GM12878 (cell line): ENCODE data around the gene SKIC8. TPM values are rescaled to one million over a fixed set of nuclear protein-coding genes. Genes with fewer than 3 reads are reported as not detected.

Source experiments
- ATAC-seq: fragments of 200-7000 bp; cut with Tn5 transposase; 3 replicates; pipeline ENCODE4 v1.9.1; 2020; ENCODE audit warnings: mild to moderate bottlenecking, moderate library complexity
- BruUV-seq: library from RNA; stranded (reverse); fragments of 400-500 nt; replicated peaks from 2 replicates; lab custom pipeline; 2021; lab: Mats Ljungman, UMichigan
- CTCF ChIA-PET: fragments of 300-600 bp; sonication (Branson Sonifier 250); formaldehyde crosslinking; extraction: SDS; loops from one replicate; lab custom pipeline; 2021; ENCODE audit warnings: inconsistent platforms; lab: Yijun Ruan, JAX
- POLR2A ChIA-PET: fragments of 350-600 bp; formaldehyde crosslinking; extraction: SDS; loops from one replicate; lab custom pipeline; 2021; ENCODE audit warnings: inconsistent platforms; lab: Charles Lee
- RAD21 ChIA-PET: fragments of 300-600 bp; sonication (Branson Sonifier 250); formaldehyde crosslinking; loops from one replicate; lab custom pipeline; 2023; ENCODE audit warnings: antibody characterized with exemption; ENCODE audit not compliant: unreplicated experiment; lab: Charles Lee
- SMC1A ChIA-PET: fragments of 300-600 bp; sonication (Branson Sonifier 250); formaldehyde crosslinking; loops from one replicate; lab custom pipeline; 2023; ENCODE audit not compliant: unreplicated experiment, uncharacterized antibody; lab: Charles Lee
- DNase-seq: peaks from one replicate; pipeline ENCODE4 v3.0.0-alpha.2; 2011; ENCODE audit warnings: low read depth, low spot score
- FAIRE-seq: peaks from 3 replicates; lab custom pipeline; 2011; peaks lifted over from hg19 to GRCh38; lab: Jason Lieb, UNC
- H2AFZ ChIP-seq: 2 replicates; pipeline ENCODE4 v1.6.0; 2011; ENCODE audit warnings: low read depth, low read length, control low read depth; ENCODE audit not compliant: control insufficient read depth
- H3K27ac ChIP-seq: 2 replicates; pipeline ENCODE4 v1.5.1; 2011; ENCODE audit warnings: control low read depth; ENCODE audit not compliant: control insufficient read depth, insufficient read depth
- H3K27me3 ChIP-seq, 2 experiments: replicated peaks in 1 of 2; 2 replicates each; pipeline versions ENCODE4 v1.6.0 to v1.6.1; 2011; ENCODE audit warnings: low read length in 1 of 2; ENCODE audit not compliant: control insufficient read depth in 2 of 2, insufficient read depth in 2 of 2
- H3K36me3 ChIP-seq, 2 experiments: 2 replicates each; pipeline ENCODE4 v1.5.1; 2011; ENCODE audit warnings: low read length in 1 of 2; ENCODE audit not compliant: control insufficient read depth in 2 of 2, insufficient read depth in 2 of 2
- H3K4me1 ChIP-seq: 2 replicates; pipeline ENCODE4 v1.6.1; 2011; ENCODE audit warnings: mild to moderate bottlenecking, low read length, moderate library complexity, mixed read lengths; ENCODE audit not compliant: control insufficient read depth, insufficient read depth
- H3K4me2 ChIP-seq: 2 replicates; pipeline ENCODE4 v1.6.0; 2011; ENCODE audit warnings: control low read depth; ENCODE audit not compliant: control insufficient read depth, insufficient read depth
- H3K4me3 ChIP-seq: fragments of 200-600 bp; sonication (generic); 2 replicates; pipeline ENCODE4 v1.5.1; 2016
- H3K79me2 ChIP-seq: 2 replicates; pipeline ENCODE4 v1.6.0; 2011; ENCODE audit warnings: low read length; ENCODE audit not compliant: control insufficient read depth, insufficient read depth
- H3K9ac ChIP-seq: 2 replicates; pipeline ENCODE4 v1.8.0; 2011; ENCODE audit warnings: low read length, control low read depth, mixed read lengths; ENCODE audit not compliant: control insufficient read depth, insufficient read depth
- H3K9me3 ChIP-seq: replicated peaks from 3 replicates; pipeline ENCODE4 v1.5.1; 2011; ENCODE audit warnings: mild to moderate bottlenecking, low read length; ENCODE audit not compliant: control insufficient read depth, insufficient read depth
- H4K20me1 ChIP-seq: 2 replicates; pipeline ENCODE4 v1.6.0; 2011; ENCODE audit not compliant: control insufficient read depth, insufficient read depth
- BHLHE40 ChIP-seq, 2 experiments: fragments of 450-650 bp in 1 of 2; IDR thresholded peaks; 2 replicates each; pipeline ENCODE4 v1.6.1; 2011 to 2017; ENCODE audit warnings: low read depth in 2 of 2, borderline replicate concordance in 1 of 2, improper control_type of control experiment in 1 of 2, low read length in 1 of 2, mild to moderate bottlenecking in 1 of 2
- FOXK2 ChIP-seq: fragments of 450-650 bp; IDR thresholded peaks from 2 replicates; pipeline ENCODE4 v1.6.1; 2017; ENCODE audit warnings: mild to moderate bottlenecking, moderate library complexity
- LARP7 ChIP-seq: fragments of 450-650 bp; IDR thresholded peaks from 2 replicates; pipeline ENCODE4 v1.6.1; 2017; ENCODE audit warnings: mild to moderate bottlenecking
- SRF ChIP-seq, 2 experiments: IDR thresholded peaks; 2 replicates each; pipeline ENCODE4 v1.6.1; 2011; ENCODE audit warnings: low read depth in 2 of 2, low read length in 2 of 2, mild to moderate bottlenecking in 1 of 2, moderate library complexity in 1 of 2
- WGBS: methylation state at CpG from one replicate; pipeline ENCODE4 v1.1.6; 2016; ENCODE audit warnings: low lambda C conversion rate; ENCODE audit not compliant: insufficient replicate concordance, insufficient coverage; ENCODE audit errors: missing lambda C conversion rate; 5-methylcytosine and 5-hydroxymethylcytosine counted together
- in situ Hi-C: fragments of 300-500 bp; cut with MboI; formaldehyde crosslinking; loops from 9 replicates; pipeline ENCODE4 v1.14.3; 2018; ENCODE audit warnings: mixed read lengths
- intact Hi-C: fragments of 100-400 bp; cut with micrococcal nuclease; formaldehyde crosslinking; loops from one replicate; pipeline ENCODE4 v1.14.2; 2022; ENCODE audit not compliant: unreplicated experiment
- polyA plus RNA-seq, 11 experiments: library from polyadenylated mRNA; depleted of rRNA in 4 of 11; unstranded in 6 of 11; stranded (reverse) in 5 of 11; fragments of >200 nt; fragmentation: Nextera tagmentation in 4 of 11; fragmentation: Illumina TruSeq in 1 of 11; extraction: Ambion mirVana in 4 of 11; extraction: Trizol in 1 of 11; gene quantifications; 1 replicate in 1 of 11; 2 replicates in 10 of 11; pipeline versions ENCODE4 v1.2.1 to v1.2.3, GENCODE V29; 2011 to 2016; ENCODE audit warnings: inconsistent platforms in 2 of 11, missing spikeins in 2 of 11, low read depth in 1 of 11
- total RNA-seq, 4 experiments: library from RNA; depleted of rRNA in 3 of 4; stranded (reverse); fragments of >200 nt in 3 of 4; fragmentation: Illumina TruSeq in 1 of 4; extraction: Trizol in 1 of 4; gene quantifications; 2 replicates each; pipeline versions ENCODE4 v1.2.1 to v1.2.3, GENCODE V29; 2013 to 2021
- TF ChIP-seq, protein P1 (sequence below): fragments of 450-650 bp; IDR thresholded peaks from 2 replicates; pipeline ENCODE4 v1.6.1; 2014; ENCODE audit warnings: mild to moderate bottlenecking
- TF ChIP-seq, protein P2 (sequence below): fragments of 450-650 bp; IDR thresholded peaks from 2 replicates; pipeline ENCODE4 v1.6.1; 2017; ENCODE audit warnings: mild to moderate bottlenecking, moderate library complexity
- TF ChIP-seq, protein P3 (sequence below): IDR thresholded peaks from 2 replicates; pipeline ENCODE4 v1.6.1; 2011; ENCODE audit warnings: borderline replicate concordance, low read depth, mild to moderate bottlenecking, moderate library complexity, low read length; ENCODE audit not compliant: insufficient read depth, poor library complexity, severe bottlenecking

The SKIC8 gene
- total and polyA plus RNA-seq, 10 of the 15 experiments (the other 5 are each of a cell fraction or from before 2014, with no cell fraction given) = 57.0 to 288 (median 128) TPM

DNA sequence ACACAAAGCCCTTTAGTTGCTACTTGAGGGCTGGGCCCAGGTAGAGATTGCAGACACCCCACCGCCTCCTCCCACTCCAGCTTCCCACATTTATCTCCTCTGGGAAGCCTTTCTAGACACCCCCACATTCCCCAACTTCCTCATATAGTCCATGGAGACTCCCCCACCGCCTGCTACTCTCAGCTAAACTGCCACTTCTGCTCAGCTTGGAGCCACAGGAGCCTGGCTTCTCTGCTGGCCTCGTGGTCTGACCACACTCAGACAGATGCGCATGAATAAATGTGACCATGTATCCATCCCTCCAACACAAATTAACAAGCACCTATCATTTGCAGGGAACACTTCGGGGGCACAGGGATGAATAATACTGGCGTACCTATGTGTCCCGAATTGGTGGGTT is 54.5 kb downstream of the SKIC8 start (continued):
- TF ChIP-seq, protein P1, sequence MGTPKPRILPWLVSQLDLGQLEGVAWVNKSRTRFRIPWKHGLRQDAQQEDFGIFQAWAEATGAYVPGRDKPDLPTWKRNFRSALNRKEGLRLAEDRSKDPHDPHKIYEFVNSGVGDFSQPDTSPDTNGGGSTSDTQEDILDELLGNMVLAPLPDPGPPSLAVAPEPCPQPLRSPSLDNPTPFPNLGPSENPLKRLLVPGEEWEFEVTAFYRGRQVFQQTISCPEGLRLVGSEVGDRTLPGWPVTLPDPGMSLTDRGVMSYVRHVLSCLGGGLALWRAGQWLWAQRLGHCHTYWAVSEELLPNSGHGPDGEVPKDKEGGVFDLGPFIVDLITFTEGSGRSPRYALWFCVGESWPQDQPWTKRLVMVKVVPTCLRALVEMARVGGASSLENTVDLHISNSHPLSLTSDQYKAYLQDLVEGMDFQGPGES = no peak

DNA sequence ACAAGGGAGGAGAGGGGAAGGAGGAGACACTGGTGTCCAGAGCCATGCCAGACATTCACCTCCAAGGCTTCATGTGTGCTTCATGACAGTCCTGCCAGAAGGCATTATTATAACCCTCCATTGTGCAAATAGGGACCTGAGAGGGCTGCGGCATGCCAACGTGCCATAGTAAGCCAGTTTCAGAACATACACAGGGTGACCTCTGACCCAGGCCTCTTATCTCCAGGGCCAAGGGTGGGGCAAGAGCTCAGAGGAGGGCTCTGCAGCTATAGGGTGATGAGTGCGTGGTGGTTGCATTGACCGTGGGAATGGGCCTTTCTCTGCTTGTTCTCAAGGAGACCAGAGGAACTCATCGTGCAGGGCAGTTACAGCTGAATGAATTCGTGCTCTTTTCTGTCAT is 55.3 kb downstream of the SKIC8 start:
- CTCF ChIA-PET = interaction anchor here (0.7 to 1.9 kb wide), 6 partner anchors 8 to 287 kb away, joined by 3 to 6 read pairs (median 4); no protein-coding TSS in a partner anchor
- H3K27ac ChIP-seq = no peak overlapping the region
- no peaks in the 10 kb centered on the region for H3K9me3 ChIP-seq
- ATAC-seq = no peak
- intact Hi-C loops (no loop called here), in situ Hi-C loops (loop anchor here (5.0 kb wide), 2 partner anchors 132 to 287 kb away; no protein-coding TSS in a partner anchor)
- SMC1A ChIA-PET = no interaction called here
- no peak overlapping the region for H3K4me2 ChIP-seq
- H4K20me1 ChIP-seq = no peaks in the 10 kb centered on the region
- no peaks in the 10 kb centered on the region for H3K4me1 ChIP-seq
- no peaks in the 10 kb centered on the region for H3K79me2 ChIP-seq
- RAD21 ChIA-PET = interaction anchor here (1.0 to 3.2 kb wide), 3 partner anchors 16 to 131 kb away, joined by 3 to 10 read pairs (median 5); no protein-coding TSS in a partner anchor
- POLR2A ChIA-PET = no interaction called here
- TF ChIP-seq SRF (IDR thresholded peaks at IDR 0.05; ENCODE audit: low read depth in 2 of 2, low read length in 2 of 2) = no peak
- H3K9ac ChIP-seq = no peak overlapping the region
- WGBS = 35% methylated on average over 6 of the region's 6 CpGs
- no peak for FAIRE-seq
- no TSS peak for BruUV-seq
- no peaks in the 10 kb centered on the region for H3K36me3 ChIP-seq
- DNase-seq = no peak
- H3K27me3 ChIP-seq = no peaks in the 10 kb centered on the region
- no peak overlapping the region for H2AFZ ChIP-seq
- no peak overlapping the region for H3K4me3 ChIP-seq

DNA sequence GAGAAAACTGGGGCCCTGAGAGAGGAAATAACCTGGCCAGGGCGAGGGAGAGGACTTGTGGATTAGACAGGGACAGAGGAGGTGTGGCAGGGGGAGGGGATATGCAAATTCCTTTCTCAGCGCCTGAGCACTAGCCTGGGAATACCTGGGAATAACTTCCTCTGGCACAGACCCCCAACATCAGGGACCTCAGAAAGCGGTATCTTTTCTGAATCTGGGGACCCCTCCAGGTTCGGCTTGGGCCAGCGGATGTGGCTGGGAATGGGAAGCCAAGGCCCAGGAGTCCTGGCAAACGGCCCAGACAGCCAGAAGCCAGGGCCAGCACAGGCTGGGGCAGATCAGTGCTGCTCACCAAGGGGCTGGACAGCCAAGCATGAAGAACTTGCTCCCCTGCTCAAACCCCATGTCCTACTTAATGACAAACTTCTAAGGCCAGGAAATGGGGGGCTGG is 55.9 kb downstream of the SKIC8 start:
- no peaks in the 10 kb centered on the region for H4K20me1 ChIP-seq
- H3K9me3 ChIP-seq = no peaks in the 10 kb centered on the region
- no peaks in the 10 kb centered on the region for H3K4me1 ChIP-seq
- RAD21 ChIA-PET = interaction anchor here (0.7 to 3.2 kb wide), 3 partner anchors 48 to 131 kb away, joined by 3 to 10 read pairs (median 5); no protein-coding TSS in a partner anchor
- DNase-seq (no peak), FAIRE-seq (no peak), ATAC-seq (no peak)
- CTCF ChIA-PET = interaction anchor here (1.7 to 5.5 kb wide), 3 partner anchors 113 to 279 kb away, joined by 4 to 164 read pairs (median 44); partner anchors contain the start of gene CIB2
- SMC1A ChIA-PET = interaction anchor here (0.6 kb wide), 2 partner anchors 285 to 1606 kb away, joined by 3 to 4 read pairs; no protein-coding TSS in a partner anchor
- no peak overlapping the region for H3K9ac ChIP-seq
- no peak overlapping the region for H2AFZ ChIP-seq
- in situ Hi-C loops (loop anchor here (5.0 kb wide), 2 partner anchors 131 to 286 kb away; no protein-coding TSS in a partner anchor), intact Hi-C loops (no loop called here)
- no peaks in the 10 kb centered on the region for H3K36me3 ChIP-seq
- H3K27me3 ChIP-seq = no peaks in the 10 kb centered on the region
- BruUV-seq = no TSS peak
- no peaks in the 10 kb centered on the region for H3K79me2 ChIP-seq
- 50% methylated on average over 6 of the region's 6 CpGs for WGBS
- no peak overlapping the region for H3K4me2 ChIP-seq
- H3K27ac ChIP-seq = no peak overlapping the region
- POLR2A ChIA-PET = no interaction called here
- H3K4me3 ChIP-seq = no peak overlapping the region
- TF ChIP-seq, protein P2, sequence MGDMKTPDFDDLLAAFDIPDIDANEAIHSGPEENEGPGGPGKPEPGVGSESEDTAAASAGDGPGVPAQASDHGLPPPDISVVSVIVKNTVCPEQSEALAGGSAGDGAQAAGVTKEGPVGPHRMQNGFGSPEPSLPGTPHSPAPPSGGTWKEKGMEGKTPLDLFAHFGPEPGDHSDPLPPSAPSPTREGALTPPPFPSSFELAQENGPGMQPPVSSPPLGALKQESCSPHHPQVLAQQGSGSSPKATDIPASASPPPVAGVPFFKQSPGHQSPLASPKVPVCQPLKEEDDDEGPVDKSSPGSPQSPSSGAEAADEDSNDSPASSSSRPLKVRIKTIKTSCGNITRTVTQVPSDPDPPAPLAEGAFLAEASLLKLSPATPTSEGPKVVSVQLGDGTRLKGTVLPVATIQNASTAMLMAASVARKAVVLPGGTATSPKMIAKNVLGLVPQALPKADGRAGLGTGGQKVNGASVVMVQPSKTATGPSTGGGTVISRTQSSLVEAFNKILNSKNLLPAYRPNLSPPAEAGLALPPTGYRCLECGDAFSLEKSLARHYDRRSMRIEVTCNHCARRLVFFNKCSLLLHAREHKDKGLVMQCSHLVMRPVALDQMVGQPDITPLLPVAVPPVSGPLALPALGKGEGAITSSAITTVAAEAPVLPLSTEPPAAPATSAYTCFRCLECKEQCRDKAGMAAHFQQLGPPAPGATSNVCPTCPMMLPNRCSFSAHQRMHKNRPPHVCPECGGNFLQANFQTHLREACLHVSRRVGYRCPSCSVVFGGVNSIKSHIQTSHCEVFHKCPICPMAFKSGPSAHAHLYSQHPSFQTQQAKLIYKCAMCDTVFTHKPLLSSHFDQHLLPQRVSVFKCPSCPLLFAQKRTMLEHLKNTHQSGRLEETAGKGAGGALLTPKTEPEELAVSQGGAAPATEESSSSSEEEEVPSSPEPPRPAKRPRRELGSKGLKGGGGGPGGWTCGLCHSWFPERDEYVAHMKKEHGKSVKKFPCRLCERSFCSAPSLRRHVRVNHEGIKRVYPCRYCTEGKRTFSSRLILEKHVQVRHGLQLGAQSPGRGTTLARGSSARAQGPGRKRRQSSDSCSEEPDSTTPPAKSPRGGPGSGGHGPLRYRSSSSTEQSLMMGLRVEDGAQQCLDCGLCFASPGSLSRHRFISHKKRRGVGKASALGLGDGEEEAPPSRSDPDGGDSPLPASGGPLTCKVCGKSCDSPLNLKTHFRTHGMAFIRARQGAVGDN = no peak
- TF ChIP-seq, protein P3, sequence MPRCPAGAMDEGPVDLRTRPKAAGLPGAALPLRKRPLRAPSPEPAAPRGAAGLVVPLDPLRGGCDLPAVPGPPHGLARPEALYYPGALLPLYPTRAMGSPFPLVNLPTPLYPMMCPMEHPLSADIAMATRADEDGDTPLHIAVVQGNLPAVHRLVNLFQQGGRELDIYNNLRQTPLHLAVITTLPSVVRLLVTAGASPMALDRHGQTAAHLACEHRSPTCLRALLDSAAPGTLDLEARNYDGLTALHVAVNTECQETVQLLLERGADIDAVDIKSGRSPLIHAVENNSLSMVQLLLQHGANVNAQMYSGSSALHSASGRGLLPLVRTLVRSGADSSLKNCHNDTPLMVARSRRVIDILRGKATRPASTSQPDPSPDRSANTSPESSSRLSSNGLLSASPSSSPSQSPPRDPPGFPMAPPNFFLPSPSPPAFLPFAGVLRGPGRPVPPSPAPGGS = no peak
- TF ChIP-seq LARP7 (no peak), BHLHE40 (IDR thresholded peaks at IDR 0.05; ENCODE audit: borderline replicate concordance in 1 of 2, low read depth in 2 of 2, low read length in 1 of 2) (no peak), FOXK2 (no peak)
